Loucy (cell line): ENCODE data around the gene KLC4.

ENCODE experiments used
- H2AFZ ChIP-seq: fragments of 200-600 bp; sonication (generic); 2 replicates; pipeline ENCODE4 v1.6.0; 2016; ENCODE audit warnings: antibody characterized with exemption, mild to moderate bottlenecking, low read length, moderate library complexity
- H3F3A ChIP-seq: fragments of 200-600 bp; 2 replicates; pipeline ENCODE4 v1.6.0; 2016; ENCODE audit warnings: antibody characterized with exemption, low read depth, mild to moderate bottlenecking
- H3K27me3 ChIP-seq: fragments of 200-600 bp; sonication (generic); 2 replicates; pipeline ENCODE4 v1.6.1; 2014; ENCODE audit warnings: low read length, mild to moderate bottlenecking; ENCODE audit not compliant: insufficient read depth, poor library complexity, severe bottlenecking
- H3K36me3 ChIP-seq: fragments of 200-600 bp; sonication (generic); 2 replicates; pipeline ENCODE4 v1.6.1; 2016; ENCODE audit warnings: low read length; ENCODE audit not compliant: insufficient read depth
- H3K4me1 ChIP-seq: fragments of 200-600 bp; sonication (generic); 2 replicates; pipeline ENCODE4 v1.5.1; 2014; ENCODE audit warnings: low read length, mild to moderate bottlenecking; ENCODE audit not compliant: insufficient read depth, poor library complexity, severe bottlenecking
- H3K4me2 ChIP-seq: fragments of 200-600 bp; sonication (generic); 2 replicates; pipeline ENCODE4 v1.6.0; 2014; ENCODE audit warnings: antibody characterized with exemption, low read length, low read depth, mild to moderate bottlenecking; ENCODE audit not compliant: poor library complexity, severe bottlenecking
- H3K4me3 ChIP-seq: fragments of 200-600 bp; sonication (generic); 2 replicates; pipeline ENCODE4 v1.5.1; 2014; ENCODE audit warnings: low read length, mild to moderate bottlenecking, mixed read lengths; ENCODE audit not compliant: poor library complexity, severe bottlenecking
- H3K79me2 ChIP-seq: fragments of 200-600 bp; sonication (generic); 2 replicates; pipeline ENCODE4 v1.6.1; 2014; ENCODE audit warnings: low read length; ENCODE audit not compliant: insufficient read depth
- H3K9ac ChIP-seq: fragments of 200-600 bp; sonication (generic); 2 replicates; pipeline ENCODE4 v1.6.0; 2014; ENCODE audit warnings: mild to moderate bottlenecking, low read depth, low read length, moderate library complexity; ENCODE audit not compliant: poor library complexity, severe bottlenecking
- H3K9me2 ChIP-seq: fragments of 200-600 bp; sonication (generic); replicated peaks from 2 replicates; pipeline ENCODE4 v1.6.1; 2016; ENCODE audit warnings: low read depth, low read length, mixed read lengths
- H3K9me3 ChIP-seq: fragments of 200-600 bp; sonication (generic); 2 replicates; pipeline ENCODE4 v1.6.1; 2014; ENCODE audit warnings: mild to moderate bottlenecking, antibody characterized with exemption, low read length, low read depth; ENCODE audit not compliant: insufficient read depth
- H4K20me1 ChIP-seq: fragments of 200-600 bp; sonication (generic); 2 replicates; pipeline ENCODE4 v1.6.0; 2014; ENCODE audit warnings: antibody characterized with exemption, low read length, mild to moderate bottlenecking; ENCODE audit not compliant: insufficient read depth, poor library complexity, severe bottlenecking
- CTCF ChIP-seq: fragments of 200-600 bp; sonication (generic); conservative IDR thresholded peaks from 2 replicates; pipeline ENCODE4 v1.5.1; 2014; ENCODE audit warnings: mild to moderate bottlenecking, antibody characterized with exemption, low read length
- EZH2phosphoT487 ChIP-seq: fragments of 200-600 bp; IDR thresholded peaks from 2 replicates; pipeline ENCODE4 v1.6.1; 2018; ENCODE audit warnings: antibody characterized with exemption, mild to moderate bottlenecking, moderate library complexity, borderline replicate concordance

The KLC4 gene

GRCh38 chr6:43089874-43090558 is 30.6 kb downstream of the KLC4 start:
- H3K4me2 ChIP-seq: no peak overlapping the region
- no peak overlapping the region for H3K9ac ChIP-seq
- peaks cover 17% of the 10 kb centered on the region for H4K20me1 ChIP-seq
- no peaks in the 10 kb centered on the region for H3K36me3 ChIP-seq
- no peak overlapping the region for H3K4me3 ChIP-seq
- TF ChIP-seq CTCF (no peak), EZH2phosphoT487 (no peak)
- peaks cover 81% of the 10 kb centered on the region for H3K79me2 ChIP-seq
- no peaks in the 10 kb centered on the region for H3F3A ChIP-seq
- peaks cover 29% of the 10 kb centered on the region for H3K4me1 ChIP-seq
- H2AFZ ChIP-seq: no peak overlapping the region
- H3K9me3 ChIP-seq: no peaks in the 10 kb centered on the region
- H3K27me3 ChIP-seq: no peaks in the 10 kb centered on the region
- H3K9me2 ChIP-seq: no peaks in the 10 kb centered on the region

DNA sequence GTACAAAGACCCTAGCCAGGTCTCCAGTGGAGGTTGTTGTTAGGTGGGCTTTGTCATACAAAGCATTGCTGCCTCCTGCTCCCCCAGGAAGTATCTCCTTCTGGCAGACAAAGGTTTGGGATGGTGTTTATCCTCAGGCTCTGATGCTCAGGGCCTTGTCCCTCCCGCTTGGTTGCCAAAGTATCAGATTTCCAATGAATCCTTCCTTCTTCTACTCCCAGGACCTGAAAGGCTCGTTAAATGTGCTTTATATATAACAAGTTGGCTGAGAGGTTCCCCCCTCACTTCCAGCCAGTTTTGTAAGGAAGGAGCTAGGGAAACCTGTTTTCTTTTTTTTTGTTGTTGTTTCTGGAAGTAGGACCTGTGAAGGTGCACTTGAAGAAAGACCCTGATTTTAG is 31.1 kb downstream of the KLC4 start:
- no peaks in the 10 kb centered on the region for H3K36me3 ChIP-seq
- peaks cover 17% of the 10 kb centered on the region for H4K20me1 ChIP-seq
- peaks cover 29% of the 10 kb centered on the region for H3K4me1 ChIP-seq
- H3K4me3 ChIP-seq: no peak overlapping the region
- no peak overlapping the region for H3K9ac ChIP-seq
- H3F3A ChIP-seq: no peaks in the 10 kb centered on the region
- no peaks in the 10 kb centered on the region for H3K27me3 ChIP-seq
- TF ChIP-seq EZH2phosphoT487: no peak
- no peak for TF ChIP-seq CTCF
- no peak overlapping the region for H3K4me2 ChIP-seq
- H3K79me2 ChIP-seq: peaks cover 76% of the 10 kb centered on the region
- H3K9me3 ChIP-seq: no peaks in the 10 kb centered on the region
- H2AFZ ChIP-seq: no peak overlapping the region
- H3K9me2 ChIP-seq: no peaks in the 10 kb centered on the region

DNA sequence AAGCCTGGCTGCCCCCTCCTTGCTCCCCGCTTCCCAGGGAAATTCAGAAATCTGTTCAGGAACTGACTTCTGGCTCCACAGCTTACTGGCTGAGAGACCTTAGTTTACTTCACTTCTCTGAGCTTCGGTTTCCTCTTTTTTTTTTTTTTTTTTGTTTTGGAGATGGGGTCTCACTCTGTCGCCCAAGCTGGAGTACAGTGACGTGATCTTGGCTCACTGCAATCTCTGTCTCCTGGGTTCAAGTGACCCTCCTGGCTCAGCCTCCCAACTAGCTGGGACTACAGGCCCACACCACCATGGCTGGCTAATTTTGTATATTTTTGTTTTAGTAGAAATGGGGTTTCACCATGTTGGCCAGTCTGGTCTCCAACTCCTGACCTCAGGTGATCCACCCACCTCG is 31.6 kb downstream of the KLC4 start:
- H3K9me2 ChIP-seq: no peaks in the 10 kb centered on the region
- H3F3A ChIP-seq: no peaks in the 10 kb centered on the region
- H3K9ac ChIP-seq: no peak overlapping the region
- TF ChIP-seq EZH2phosphoT487: no peak
- TF ChIP-seq CTCF: no peak
- H4K20me1 ChIP-seq: peaks cover 17% of the 10 kb centered on the region
- H3K36me3 ChIP-seq: no peaks in the 10 kb centered on the region
- no peak overlapping the region for H3K4me2 ChIP-seq
- H2AFZ ChIP-seq: no peak overlapping the region
- H3K4me1 ChIP-seq: peaks cover 26% of the 10 kb centered on the region
- peaks cover 76% of the 10 kb centered on the region for H3K79me2 ChIP-seq
- H3K4me3 ChIP-seq: no peak overlapping the region
- H3K27me3 ChIP-seq: no peaks in the 10 kb centered on the region
- no peaks in the 10 kb centered on the region for H3K9me3 ChIP-seq
